ENCODE measurements around the gene ZDHHC14. TPM values are rescaled to one million over a fixed set of nuclear protein-coding genes. Genes with fewer than 3 reads are reported as not detected.

ZDHHC14 gene
- total and polyA plus RNA-seq, 12 donors = 7.7 to 31.2 (median 15.2) TPM

- H3K36me3 ChIP-seq = no peaks in the 10 kb centered on the region
- no peak for ATAC-seq
- no peaks in the 10 kb centered on the region for H3K9me3 ChIP-seq
- no peak overlapping the region for H3K27ac ChIP-seq
- intact Hi-C loops (cut with DNase I) = no loop called here
- no peaks in the 10 kb centered on the region for H3K27me3 ChIP-seq
- DNase-seq = no peak
- no peak for TF ChIP-seq CTCF (IDR thresholded peaks at IDR 0.05)
- WGBS, 2 donors = 87 to 88% methylated on average over 15 of the region's 15 CpGs
- H3K4me1 ChIP-seq = peaks cover 0 to 20% (median 11%) of the 10 kb centered on the region in 9 donors
- H3K4me3 ChIP-seq = no peak overlapping the region
Measured at GRCh38 chr6:157519255-157520116, 138.5 kb downstream of the ZDHHC14 start.

GRCh38 chr6:157520117-157520406 is 139.1 kb downstream of the ZDHHC14 start:
- Histone ChIP-seq H3K36me3 (no peaks in the 10 kb centered on the region), H3K27me3 (no peaks in the 10 kb centered on the region), H3K9me3 (no peaks in the 10 kb centered on the region), H3K4me1 (peaks cover 0 to 18% (median 6%) of the 10 kb centered on the region in 9 donors), H3K27ac (no peak overlapping the region), H3K4me3 (no peak overlapping the region)
- WGBS, 2 donors = 95 to 100% methylated on average over 2 of the region's 2 CpGs
- DNase-seq (no peak), ATAC-seq (no peak)
- TF ChIP-seq CTCF (IDR thresholded peaks at IDR 0.05) = no peak
- intact Hi-C loops (cut with DNase I) = no loop called here

GRCh38 chr6:157520596-157521361 is 139.8 kb downstream of the ZDHHC14 start:
- no peak for TF ChIP-seq CTCF (IDR thresholded peaks at IDR 0.05)
- no peaks in the 10 kb centered on the region for H3K9me3 ChIP-seq
- DNase-seq = no peak
- no peak overlapping the region for H3K27ac ChIP-seq
- H3K4me3 ChIP-seq = no peak overlapping the region
- peaks cover 0 to 18% (median 5%) of the 10 kb centered on the region in 9 donors for H3K4me1 ChIP-seq
- no peaks in the 10 kb centered on the region for H3K27me3 ChIP-seq
- 90 to 95% methylated on average over 6 of the region's 6 CpGs for WGBS, 2 donors
- H3K36me3 ChIP-seq = no peaks in the 10 kb centered on the region
- ATAC-seq = no peak
- intact Hi-C loops (cut with DNase I) = no loop called here

- intact Hi-C loops (cut with DNase I) = no loop called here
- WGBS, 2 donors = 92 to 93% methylated on average over 10 of the region's 10 CpGs
- no peaks in the 10 kb centered on the region for H3K36me3 ChIP-seq
- no peak overlapping the region for H3K27ac ChIP-seq
- H3K27me3 ChIP-seq = no peaks in the 10 kb centered on the region
- H3K4me1 ChIP-seq = peaks cover 0 to 18% (median 5%) of the 10 kb centered on the region in 9 donors
- no peak overlapping the region for H3K4me3 ChIP-seq
- no peak for ATAC-seq
- no peaks in the 10 kb centered on the region for H3K9me3 ChIP-seq
- TF ChIP-seq CTCF (IDR thresholded peaks at IDR 0.05) = no peak
- DNase-seq = no peak
Measured at GRCh38 chr6:157521362-157522335, 140.7 kb downstream of the ZDHHC14 start.

Measured in heart right ventricle (tissue), 16 donors.